HUES64 (cell line): ENCODE results near the gene TMEM151B.

Experiments used
- H3K27ac ChIP-seq: 2 replicates; pipeline ENCODE4 v1.7.0; 2013; ENCODE audit warnings: low read depth, low read length, inconsistent platforms
- H3K27me3 ChIP-seq: 2 replicates; pipeline ENCODE4 v1.6.1; 2013; ENCODE audit warnings: mild to moderate bottlenecking, low read length; ENCODE audit not compliant: insufficient read depth
- H3K36me3 ChIP-seq: 2 replicates; pipeline ENCODE4 v1.6.1; 2013; ENCODE audit warnings: mild to moderate bottlenecking, low read length; ENCODE audit not compliant: insufficient read depth
- H3K4me1 ChIP-seq: 2 replicates; pipeline ENCODE4 v1.6.1; 2013; ENCODE audit warnings: mild to moderate bottlenecking, low read length, moderate library complexity; ENCODE audit not compliant: insufficient read depth
- H3K4me3 ChIP-seq: 2 replicates; pipeline ENCODE4 v1.5.1; 2013; ENCODE audit warnings: mild to moderate bottlenecking, low read length, moderate library complexity
- H3K9ac ChIP-seq: 2 replicates; pipeline ENCODE4 v1.6.1; 2013; ENCODE audit warnings: mild to moderate bottlenecking, low read depth, low read length
- H3K9me3 ChIP-seq: 2 replicates; pipeline ENCODE4 v1.6.1; 2013; ENCODE audit warnings: low read depth, low read length; ENCODE audit not compliant: insufficient read depth
- WGBS: fragments of 150-250, 120-280 bp; methylation state at CpG from one replicate; pipeline ENCODE4 v1.1.7; 2013; ENCODE audit warnings: missing lambda C conversion rate; 5-methylcytosine and 5-hydroxymethylcytosine counted together

TMEM151B gene

DNA sequence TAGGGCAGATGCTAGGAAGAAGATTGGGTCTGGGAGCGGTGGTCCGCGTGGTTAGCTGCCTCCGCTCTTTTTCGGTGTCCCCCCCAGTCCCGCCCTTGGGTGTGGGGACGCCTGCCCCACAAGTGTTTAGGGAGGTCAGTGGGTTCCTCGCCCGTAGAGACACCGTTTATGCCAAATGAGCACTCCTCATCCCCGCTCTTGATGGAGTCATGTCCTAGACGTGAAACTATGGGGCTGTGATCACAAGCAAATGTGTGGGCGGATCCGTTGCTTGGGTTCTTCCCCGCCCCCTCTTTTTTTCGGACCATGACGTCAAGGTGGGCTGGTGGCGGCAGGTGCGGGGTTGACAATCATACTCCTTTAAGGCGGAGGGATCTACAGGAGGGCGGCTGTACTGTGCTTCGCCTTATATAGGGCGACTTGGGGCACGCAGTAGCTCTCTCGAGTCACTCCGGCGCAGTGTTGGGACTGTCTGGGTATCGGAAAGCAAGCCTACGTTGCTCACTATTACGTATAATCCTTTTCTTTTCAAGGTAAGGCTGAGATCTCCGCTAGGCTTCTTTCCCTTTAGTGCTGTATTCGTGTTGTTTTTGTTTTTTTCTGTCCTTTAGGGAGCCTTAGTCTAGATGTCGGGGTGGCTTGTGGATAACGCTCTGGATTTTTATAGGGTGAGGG is 23.4 kb upstream of the TMEM151B start, which contains the start of gene HSP90AB1:
TSS of gene HSP90AB1 (plus strand) at position 439 of the 675 bp plus-strand sequence. CDS start 1,529 bp downstream, outside the sequence.
- Histone ChIP-seq H3K4me1 (peaks cover 19% of the 10 kb centered on the region; the same call in 1 of the 2 replicates), H3K9me3 (no peaks in the 10 kb centered on the region), H3K36me3 (peaks cover 41% of the 10 kb centered on the region), H3K27me3 (no peaks in the 10 kb centered on the region), H3K9ac (peak within 1 kb of the TSS; percentile 99), H3K4me3 (peak within 1 kb of the TSS; percentile 76), H3K27ac (peak within 1 kb of the TSS; percentile 91)
- under 1% methylated on average over 34 of the region's 34 CpGs for WGBS

DNA sequence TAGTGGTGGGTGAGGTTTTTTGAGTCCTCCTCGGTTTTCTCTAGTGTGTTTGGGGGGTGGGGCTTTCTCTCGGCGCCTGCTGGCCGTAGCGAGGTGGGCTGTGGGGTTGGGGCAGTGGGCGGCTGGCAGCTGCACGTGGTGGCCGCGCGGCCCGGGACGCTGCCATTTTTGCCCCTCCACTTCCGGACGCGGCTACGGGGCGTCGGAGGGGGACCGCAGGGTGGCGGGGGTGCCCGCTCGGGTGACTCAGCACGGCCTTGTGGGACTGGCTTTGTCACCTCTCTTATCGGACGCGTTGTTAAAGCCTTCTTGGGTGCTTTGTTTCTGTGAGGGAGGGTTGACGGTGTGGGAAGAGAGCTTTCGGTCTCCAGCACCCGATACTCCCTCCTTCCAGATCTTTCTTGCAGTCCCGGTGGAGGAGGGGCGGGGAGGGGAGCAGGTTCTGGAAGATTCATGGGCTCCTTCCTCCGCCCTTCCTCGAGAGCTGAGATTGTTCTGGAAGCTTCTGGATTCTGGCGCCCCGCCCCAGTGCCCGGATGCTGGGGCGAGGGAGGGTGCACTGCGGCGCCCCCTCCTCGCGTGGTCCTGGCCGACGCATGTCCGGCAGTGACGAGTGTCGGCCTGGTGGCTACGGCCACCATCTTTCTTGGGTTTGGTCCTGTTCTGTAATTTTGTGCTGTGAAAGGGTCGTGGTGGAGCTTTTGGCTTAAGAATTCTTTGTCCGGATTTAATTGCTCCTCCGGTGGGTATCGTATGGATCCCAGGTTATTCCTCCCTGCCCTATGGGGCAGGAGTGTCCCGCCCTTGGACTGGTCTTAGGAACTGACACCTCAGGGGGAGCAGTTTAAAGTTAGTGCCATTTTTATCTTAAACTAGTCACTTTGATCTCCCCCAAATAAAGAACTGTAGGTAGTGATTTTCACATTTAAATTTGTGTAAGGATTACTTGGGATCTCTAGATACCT is 22.6 kb upstream of the TMEM151B start:
- peak overlapping the region; percentile 89 for H3K27ac ChIP-seq
- H3K9me3 ChIP-seq, result no peaks in the 10 kb centered on the region
- peaks cover 19% of the 10 kb centered on the region; the same call in 1 of the 2 replicates for H3K4me1 ChIP-seq
- H3K9ac ChIP-seq, result peak overlapping the region; percentile 99
- peak overlapping the region; percentile 76 for H3K4me3 ChIP-seq
- H3K36me3 ChIP-seq, result peaks cover 49% of the 10 kb centered on the region
- no peaks in the 10 kb centered on the region for H3K27me3 ChIP-seq
- WGBS, result under 1% methylated on average over 51 of the region's 52 CpGs

DNA sequence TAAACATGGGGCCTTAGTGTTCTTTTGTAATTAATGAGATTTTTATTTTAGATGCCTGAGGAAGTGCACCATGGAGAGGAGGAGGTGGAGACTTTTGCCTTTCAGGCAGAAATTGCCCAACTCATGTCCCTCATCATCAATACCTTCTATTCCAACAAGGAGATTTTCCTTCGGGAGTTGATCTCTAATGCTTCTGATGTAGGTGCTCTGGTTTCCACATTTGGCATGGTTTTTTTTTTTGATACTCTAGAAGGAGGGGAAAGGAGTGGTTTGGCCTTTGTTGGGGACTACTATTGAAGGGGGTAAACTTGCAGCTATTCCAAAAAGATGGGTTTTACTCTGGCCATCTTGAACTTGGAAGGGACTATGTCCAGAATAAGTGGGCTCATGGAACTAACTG is 21.7 kb upstream of the TMEM151B start:
- H3K9me3 ChIP-seq, result no peaks in the 10 kb centered on the region
- peaks cover 58% of the 10 kb centered on the region for H3K36me3 ChIP-seq
- H3K9ac ChIP-seq, result peak overlapping the region; percentile 99
- H3K4me3 ChIP-seq, result peak overlapping the region; percentile 76
- no peaks in the 10 kb centered on the region for H3K27me3 ChIP-seq
- 62% methylated on average over 1 of the region's 1 CpG for WGBS
- peaks cover 19% of the 10 kb centered on the region; the same call in 1 of the 2 replicates for H3K4me1 ChIP-seq
- H3K27ac ChIP-seq, result peak overlapping the region; percentile 62; the same call in 1 of the 2 replicates

DNA sequence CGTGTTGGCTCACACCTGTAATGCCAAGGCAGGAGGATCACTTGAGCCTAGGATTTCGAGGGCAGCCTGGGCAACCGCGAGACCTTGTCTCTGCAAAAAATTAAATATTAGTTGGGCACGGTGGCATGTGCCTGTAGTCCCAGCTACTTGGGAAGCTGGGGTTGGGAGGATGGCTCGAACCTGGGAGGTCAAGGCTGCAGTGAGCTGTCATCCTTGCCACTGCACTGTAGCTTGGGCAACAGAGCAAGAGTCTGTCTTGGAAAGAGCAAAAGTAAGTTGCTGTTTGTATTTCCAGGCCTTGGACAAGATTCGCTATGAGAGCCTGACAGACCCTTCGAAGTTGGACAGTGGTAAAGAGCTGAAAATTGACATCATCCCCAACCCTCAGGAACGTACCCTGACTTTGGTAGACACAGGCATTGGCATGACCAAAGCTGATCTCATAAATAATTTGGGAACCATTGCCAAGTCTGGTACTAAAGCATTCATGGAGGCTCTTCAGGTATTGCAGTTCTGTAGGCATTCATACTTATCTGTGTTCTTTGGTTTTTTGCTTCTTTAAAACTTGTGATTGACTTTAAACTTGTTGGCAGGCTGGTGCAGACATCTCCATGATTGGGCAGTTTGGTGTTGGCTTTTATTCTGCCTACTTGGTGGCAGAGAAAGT is 21.0 kb upstream of the TMEM151B start:
- peaks cover 65% of the 10 kb centered on the region for H3K36me3 ChIP-seq
- WGBS, result 89% methylated on average over 9 of the region's 9 CpGs
- H3K27ac ChIP-seq, result peak overlapping the region; percentile 62; the same call in 1 of the 2 replicates
- H3K4me3 ChIP-seq, result peak overlapping the region; percentile 76
- H3K9me3 ChIP-seq, result no peaks in the 10 kb centered on the region
- peaks cover 19% of the 10 kb centered on the region; the same call in 1 of the 2 replicates for H3K4me1 ChIP-seq
- H3K9ac ChIP-seq, result peak overlapping the region; percentile 99
- H3K27me3 ChIP-seq, result no peaks in the 10 kb centered on the region

DNA sequence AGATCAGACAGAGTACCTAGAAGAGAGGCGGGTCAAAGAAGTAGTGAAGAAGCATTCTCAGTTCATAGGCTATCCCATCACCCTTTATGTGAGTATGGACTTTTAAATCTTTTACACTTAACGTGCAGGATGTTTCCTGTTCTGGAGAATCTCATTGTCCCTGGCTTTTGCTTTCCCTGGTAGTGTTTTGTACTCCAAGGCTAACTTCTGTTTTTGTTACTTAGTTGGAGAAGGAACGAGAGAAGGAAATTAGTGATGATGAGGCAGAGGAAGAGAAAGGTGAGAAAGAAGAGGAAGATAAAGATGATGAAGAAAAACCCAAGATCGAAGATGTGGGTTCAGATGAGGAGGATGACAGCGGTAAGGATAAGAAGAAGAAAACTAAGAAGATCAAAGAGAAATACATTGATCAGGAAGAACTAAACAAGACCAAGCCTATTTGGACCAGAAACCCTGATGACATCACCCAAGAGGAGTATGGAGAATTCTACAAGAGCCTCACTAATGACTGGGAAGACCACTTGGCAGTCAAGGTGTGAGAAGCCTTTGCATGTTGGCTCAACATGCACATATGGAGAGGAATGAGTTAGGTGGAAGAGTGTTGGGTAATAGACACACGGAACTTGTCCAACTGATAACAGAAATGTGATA is 20.1 kb upstream of the TMEM151B start:
- Histone ChIP-seq H3K9ac (peak overlapping the region; percentile 5; the same call in 1 of the 2 replicates), H3K27me3 (no peaks in the 10 kb centered on the region), H3K4me3 (peak overlapping the region; percentile 76; the same call in 1 of the 2 replicates), H3K27ac (peak overlapping the region; percentile 28; the same call in 1 of the 2 replicates), H3K9me3 (no peaks in the 10 kb centered on the region), H3K4me1 (peaks cover 16% of the 10 kb centered on the region; the same call in 1 of the 2 replicates), H3K36me3 (peaks cover 74% of the 10 kb centered on the region)
- WGBS, result 93% methylated on average over 4 of the region's 6 CpGs

DNA sequence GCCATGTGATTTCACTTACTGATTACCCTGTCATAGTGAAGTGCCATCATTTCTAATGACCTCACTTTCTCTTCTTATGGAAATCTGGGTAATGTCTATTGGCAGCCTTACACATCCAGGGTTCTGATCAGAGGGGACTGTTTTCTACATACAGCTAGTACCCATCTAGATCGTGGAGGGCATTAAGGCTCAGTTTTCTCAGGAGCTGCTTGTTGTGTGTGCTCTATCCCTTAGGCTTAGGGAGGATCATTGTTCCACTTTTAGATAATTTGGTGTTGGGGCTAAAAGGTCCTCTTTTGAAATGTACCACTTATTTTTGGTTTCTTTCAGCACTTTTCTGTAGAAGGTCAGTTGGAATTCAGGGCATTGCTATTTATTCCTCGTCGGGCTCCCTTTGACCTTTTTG is 19.5 kb upstream of the TMEM151B start:
- no peaks in the 10 kb centered on the region for H3K27me3 ChIP-seq
- peak overlapping the region; percentile 28; the same call in 1 of the 2 replicates for H3K27ac ChIP-seq
- 95% methylated on average over 3 of the region's 3 CpGs for WGBS
- H3K9ac ChIP-seq, result peak overlapping the region; percentile 5; the same call in 1 of the 2 replicates
- peaks cover 80% of the 10 kb centered on the region for H3K36me3 ChIP-seq
- H3K4me3 ChIP-seq, result peak overlapping the region; percentile 76; the same call in 1 of the 2 replicates
- H3K4me1 ChIP-seq, result peaks cover 15% of the 10 kb centered on the region; the same call in 1 of the 2 replicates
- H3K9me3 ChIP-seq, result no peaks in the 10 kb centered on the region

DNA sequence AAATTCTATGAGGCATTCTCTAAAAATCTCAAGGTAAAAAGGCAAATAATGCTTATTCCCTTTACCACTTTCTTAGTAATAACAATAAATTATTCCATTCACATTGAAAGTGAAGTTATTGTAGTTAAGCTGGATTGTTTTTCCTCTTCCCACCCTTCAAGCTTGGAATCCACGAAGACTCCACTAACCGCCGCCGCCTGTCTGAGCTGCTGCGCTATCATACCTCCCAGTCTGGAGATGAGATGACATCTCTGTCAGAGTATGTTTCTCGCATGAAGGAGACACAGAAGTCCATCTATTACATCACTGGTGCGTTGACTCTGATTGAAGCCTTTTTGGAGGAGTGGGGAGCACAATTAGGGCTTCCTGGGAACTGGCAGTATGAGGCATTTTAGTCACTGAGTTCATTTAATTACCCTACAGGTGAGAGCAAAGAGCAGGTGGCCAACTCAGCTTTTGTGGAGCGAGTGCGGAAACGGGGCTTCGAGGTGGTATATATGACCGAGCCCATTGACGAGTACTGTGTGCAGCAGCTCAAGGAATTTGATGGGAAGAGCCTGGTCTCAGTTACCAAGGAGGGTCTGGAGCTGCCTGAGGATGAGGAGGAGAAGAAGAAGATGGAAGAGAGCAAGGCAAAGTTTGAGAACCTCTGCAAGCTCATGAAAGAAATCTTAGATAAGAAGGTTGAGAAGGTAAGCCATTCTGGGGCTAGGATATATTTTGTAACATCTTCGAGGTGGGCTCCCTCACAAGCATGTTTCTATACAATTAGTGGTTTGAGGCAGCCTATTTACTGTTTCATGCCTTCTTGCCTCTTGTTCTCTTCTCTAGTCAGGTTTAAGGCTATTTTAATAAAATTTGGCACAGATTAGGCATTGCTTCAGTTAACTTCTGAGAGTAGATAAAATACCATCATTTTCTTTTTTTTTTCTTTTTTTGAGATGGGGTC is 18.4 kb upstream of the TMEM151B start:
- Histone ChIP-seq H3K9ac (no peak overlapping the region), H3K27me3 (no peaks in the 10 kb centered on the region), H3K4me1 (peaks cover 17% of the 10 kb centered on the region; the same call in 1 of the 2 replicates), H3K27ac (no peak overlapping the region), H3K36me3 (peaks cover 82% of the 10 kb centered on the region), H3K9me3 (no peaks in the 10 kb centered on the region), H3K4me3 (no peak overlapping the region)
- WGBS, result 97% methylated on average over 14 of the region's 14 CpGs

DNA sequence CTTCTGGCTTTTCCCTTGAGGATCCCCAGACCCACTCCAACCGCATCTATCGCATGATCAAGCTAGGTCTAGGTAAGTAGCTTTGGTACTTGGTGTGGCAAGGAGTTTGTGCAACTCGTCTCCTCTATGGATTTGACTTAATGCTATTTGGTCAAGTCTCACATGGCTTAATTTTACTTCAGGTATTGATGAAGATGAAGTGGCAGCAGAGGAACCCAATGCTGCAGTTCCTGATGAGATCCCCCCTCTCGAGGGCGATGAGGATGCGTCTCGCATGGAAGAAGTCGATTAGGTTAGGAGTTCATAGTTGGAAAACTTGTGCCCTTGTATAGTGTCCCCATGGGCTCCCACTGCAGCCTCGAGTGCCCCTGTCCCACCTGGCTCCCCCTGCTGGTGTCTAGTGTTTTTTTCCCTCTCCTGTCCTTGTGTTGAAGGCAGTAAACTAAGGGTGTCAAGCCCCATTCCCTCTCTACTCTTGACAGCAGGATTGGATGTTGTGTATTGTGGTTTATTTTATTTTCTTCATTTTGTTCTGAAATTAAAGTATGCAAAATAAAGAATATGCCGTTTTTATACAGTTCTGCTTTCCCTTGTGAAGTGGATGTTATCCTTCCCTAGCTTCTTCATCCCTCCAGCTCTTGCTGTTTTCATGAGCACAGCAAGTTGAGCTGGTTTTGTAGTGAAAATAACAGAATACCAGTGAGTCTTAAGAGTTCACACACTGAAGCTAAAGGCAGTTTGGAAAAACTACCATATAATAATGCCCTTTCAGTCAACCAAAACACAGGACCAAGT is 16.7 kb upstream of the TMEM151B start:
- 86% methylated on average over 9 of the region's 10 CpGs for WGBS
- peaks cover 21% of the 10 kb centered on the region; the same call in 1 of the 2 replicates for H3K4me1 ChIP-seq
- no peaks in the 10 kb centered on the region for H3K9me3 ChIP-seq
- no peaks in the 10 kb centered on the region for H3K27me3 ChIP-seq
- H3K36me3 ChIP-seq, result peaks cover 77% of the 10 kb centered on the region
- no peak overlapping the region for H3K4me3 ChIP-seq
- no peak overlapping the region for H3K9ac ChIP-seq
- no peak overlapping the region; the same call in 1 of the 2 replicates for H3K27ac ChIP-seq
